Tibial nerve (tissue), 4 donors: Measurements from ENCODE around the gene GCDH.

Experiments
- EP300 ChIP-seq, 2 donors: sonication (generic); formaldehyde crosslinking; IDR thresholded peaks; one replicate each; pipeline ENCODE4 v1.6.1; 2017; ENCODE audit warnings: antibody characterized with exemption in 2 of 2, mild to moderate bottlenecking in 1 of 2
- POLR2A ChIP-seq, 2 donors: fragments of 450-650 bp; IDR thresholded peaks; one replicate each; pipeline ENCODE4 v1.6.1; 2017; ENCODE audit warnings: antibody characterized with exemption in 2 of 2, mild to moderate bottlenecking in 2 of 2, moderate library complexity in 2 of 2
- TF ChIP-seq, protein P1 (sequence below), 5 experiments: fragments of 200-600 bp in 3 of 5; fragments of 450-650 bp in 2 of 5; sonication (generic) in 3 of 5; IDR thresholded peaks; one replicate each; pipeline ENCODE4 v1.5.1; 2016 to 2019; ENCODE audit warnings: antibody characterized with exemption in 5 of 5, mild to moderate bottlenecking in 3 of 5, moderate library complexity in 2 of 5

DNA sequence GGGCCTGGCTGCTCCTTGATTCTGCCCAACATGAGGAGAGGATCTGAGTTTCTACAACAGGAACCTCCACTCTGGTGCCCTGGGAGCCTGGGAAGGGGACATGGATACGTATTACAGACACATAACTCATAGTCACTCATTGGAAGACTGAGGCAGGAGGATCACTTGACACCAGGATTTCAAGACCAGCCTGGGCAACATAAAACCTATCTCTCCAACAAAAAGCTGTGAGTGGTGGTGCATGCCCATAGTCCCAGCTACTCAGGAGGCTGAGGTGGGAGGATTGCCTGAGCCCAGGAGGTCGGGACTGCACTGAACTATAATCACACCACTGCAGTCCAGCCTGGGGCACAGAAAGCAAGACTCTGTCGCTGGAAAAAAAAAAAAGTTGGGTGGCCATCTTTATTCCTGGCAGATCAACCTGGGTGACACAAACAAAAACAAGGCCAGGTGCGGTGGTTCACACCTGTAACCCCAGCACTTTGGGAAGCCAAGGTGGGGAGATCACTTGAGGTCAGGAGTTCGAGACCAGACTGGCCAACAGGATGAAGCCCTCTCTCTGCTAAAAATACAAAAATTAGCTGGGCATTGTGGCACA, 2.9 kb upstream of the GCDH start:
- TF ChIP-seq, protein P1, sequence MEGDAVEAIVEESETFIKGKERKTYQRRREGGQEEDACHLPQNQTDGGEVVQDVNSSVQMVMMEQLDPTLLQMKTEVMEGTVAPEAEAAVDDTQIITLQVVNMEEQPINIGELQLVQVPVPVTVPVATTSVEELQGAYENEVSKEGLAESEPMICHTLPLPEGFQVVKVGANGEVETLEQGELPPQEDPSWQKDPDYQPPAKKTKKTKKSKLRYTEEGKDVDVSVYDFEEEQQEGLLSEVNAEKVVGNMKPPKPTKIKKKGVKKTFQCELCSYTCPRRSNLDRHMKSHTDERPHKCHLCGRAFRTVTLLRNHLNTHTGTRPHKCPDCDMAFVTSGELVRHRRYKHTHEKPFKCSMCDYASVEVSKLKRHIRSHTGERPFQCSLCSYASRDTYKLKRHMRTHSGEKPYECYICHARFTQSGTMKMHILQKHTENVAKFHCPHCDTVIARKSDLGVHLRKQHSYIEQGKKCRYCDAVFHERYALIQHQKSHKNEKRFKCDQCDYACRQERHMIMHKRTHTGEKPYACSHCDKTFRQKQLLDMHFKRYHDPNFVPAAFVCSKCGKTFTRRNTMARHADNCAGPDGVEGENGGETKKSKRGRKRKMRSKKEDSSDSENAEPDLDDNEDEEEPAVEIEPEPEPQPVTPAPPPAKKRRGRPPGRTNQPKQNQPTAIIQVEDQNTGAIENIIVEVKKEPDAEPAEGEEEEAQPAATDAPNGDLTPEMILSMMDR (IDR thresholded peaks at IDR 0.05), result no peak
- TF ChIP-seq POLR2A (IDR thresholded peaks at IDR 0.05), result no peak
- no peak for TF ChIP-seq EP300 (IDR thresholded peaks at IDR 0.05)
